Activated B cell treated with CpG ODN at 0.5 μM for 24 hours (primary cell): ENCODE measurements around the gene PRPH2. TPM values are rescaled to one million over a fixed set of nuclear protein-coding genes. Genes with fewer than 3 reads are reported as not detected.
"Not testable (repeated sequence)": the region's sequence is repeated elsewhere in the genome, so short reads cannot be mapped to it uniquely, and the experiment has no call there.

ENCODE experiments used
- ATAC-seq: fragments of 200-7000 bp; cut with Tn5 transposase; one replicate; pipeline ENCODE4 v1.10.0; 2021; ENCODE audit warnings: low read depth, mild to moderate bottlenecking, moderate library complexity
- CTCF ChIA-PET: fragments of 350-600 bp; sonication (Branson Sonifier 250); formaldehyde crosslinking; loops from one replicate; lab custom pipeline; 2021; ENCODE audit warnings: antibody characterized with exemption; lab: Charles Lee
- POLR2A ChIA-PET: fragments of 350-600 bp; sonication (Branson Sonifier 250); formaldehyde crosslinking; loops from one replicate; lab custom pipeline; 2021; ENCODE audit warnings: antibody characterized with exemption; lab: Charles Lee
- DNase-seq: peaks from one replicate; pipeline ENCODE4 v3.0.0; 2022
- H3K27ac Mint-ChIP-seq: one replicate; pipeline ENCODE4 v1.8.0; 2020; ENCODE audit warnings: mixed read lengths
- H3K27me3 Mint-ChIP-seq: one replicate; pipeline ENCODE4 v1.8.0; 2021; ENCODE audit warnings: mixed read lengths
- H3K36me3 Mint-ChIP-seq: one replicate; pipeline ENCODE4 v1.8.0; 2021; ENCODE audit warnings: low read depth, mixed read lengths
- H3K4me1 Mint-ChIP-seq: one replicate; pipeline ENCODE4 v1.8.0; 2021; ENCODE audit warnings: mixed read lengths
- H3K4me3 Mint-ChIP-seq: one replicate; pipeline ENCODE4 v1.8.0; 2020; ENCODE audit warnings: mild to moderate bottlenecking, mixed read lengths
- H3K9me3 Mint-ChIP-seq: one replicate; pipeline ENCODE4 v1.8.0; 2020; ENCODE audit warnings: mixed read lengths
- CTCF ChIP-seq: fragments of 200-600 bp; IDR thresholded peaks from one replicate; pipeline ENCODE4 v1.8.0; 2022; ENCODE audit warnings: antibody characterized with exemption, mild to moderate bottlenecking
- intact Hi-C: fragments of 100-400 bp; cut with micrococcal nuclease; formaldehyde crosslinking; loops from one replicate; pipeline ENCODE4 v1.15.1; 2024
- total RNA-seq: library from RNA; stranded (reverse); gene quantifications from 2 replicates; pipeline ENCODE4 v1.2.3, GENCODE V29; 2022

The PRPH2 gene
- total RNA-seq, 1 donor from 2014 or later, result not detected

- peak overlapping the region; percentile 21 for H3K4me3 Mint-ChIP-seq
- peaks cover 10% of the 10 kb centered on the region for H3K36me3 Mint-ChIP-seq
- intact Hi-C loops, result loop anchor here (10.0 kb wide), 1 partner anchor 1668 kb away; the partner anchor contains the start of genes NFYA and OARD1
- peaks cover 20% of the 10 kb centered on the region for H3K4me1 Mint-ChIP-seq
- TF ChIP-seq CTCF, result no peak
- CTCF ChIA-PET, result interaction anchor here (0.6 kb wide), 1 partner anchor 480 kb away, joined by 3 read pairs; no protein-coding TSS in a partner anchor
- ATAC-seq (no peak), DNase-seq (no peak)
- no peak overlapping the region for H3K27ac Mint-ChIP-seq
- H3K27me3 Mint-ChIP-seq, result peaks cover 4% of the 10 kb centered on the region
- POLR2A ChIA-PET, result interaction anchor here (0.7 to 11.3 kb wide), 2 partner anchors 35 to 242 kb away, joined by 3 to 1220 read pairs; partner anchors contain the start of gene BICRAL
- no peaks in the 10 kb centered on the region for H3K9me3 Mint-ChIP-seq
Observed at GRCh38 chr6:42742116-42742894, 19.9 kb upstream of the PRPH2 start.

- H3K9me3 Mint-ChIP-seq, result no peaks in the 10 kb centered on the region
- no peak overlapping the region for H3K4me3 Mint-ChIP-seq
- ChIA-PET CTCF (no interaction called here), POLR2A (interaction anchor here (0.7 to 11.3 kb wide), 4 partner anchors 37 to 476 kb away, joined by 4 to 1220 read pairs (median 8); partner anchors contain the start of gene BICRAL)
- intact Hi-C loops, result loop anchor here (10.0 kb wide), 1 partner anchor 1666 kb away; the partner anchor contains the start of genes NFYA and OARD1
- H3K27me3 Mint-ChIP-seq, result peaks cover 4% of the 10 kb centered on the region
- ATAC-seq (no peak), DNase-seq (no peak)
- H3K4me1 Mint-ChIP-seq, result peaks cover 15% of the 10 kb centered on the region
- H3K27ac Mint-ChIP-seq, result no peak overlapping the region
- H3K36me3 Mint-ChIP-seq, result peaks cover 4% of the 10 kb centered on the region
- TF ChIP-seq CTCF, result no peak
Observed at GRCh38 chr6:42740725-42741124, 18.3 kb upstream of the PRPH2 start.

- no peaks in the 10 kb centered on the region for H3K9me3 Mint-ChIP-seq
- H3K36me3 Mint-ChIP-seq, result no peaks in the 10 kb centered on the region
- H3K27ac Mint-ChIP-seq, result no peak overlapping the region
- ChIA-PET CTCF (no interaction called here), POLR2A (interaction anchor here (2.0 kb wide), 1 partner anchor 11 kb away, joined by 10 read pairs; the partner anchor contains the start of gene TBCC)
- H3K4me3 Mint-ChIP-seq, result no peak overlapping the region
- no peak for DNase-seq
- intact Hi-C loops, result no loop called here
- ATAC-seq, result no peak
- H3K27me3 Mint-ChIP-seq, result peaks cover 4% of the 10 kb centered on the region
- H3K4me1 Mint-ChIP-seq, result peaks cover 3% of the 10 kb centered on the region
- no peak for TF ChIP-seq CTCF
Observed at GRCh38 chr6:42735976-42736375, 13.6 kb upstream of the PRPH2 start.

- POLR2A ChIA-PET, result interaction anchor here (0.5 to 0.7 kb wide), 3 partner anchors 15 to 55 kb away, joined by 3 read pairs; no protein-coding TSS in a partner anchor
- DNase-seq, H3K27ac Mint-ChIP-seq, CTCF ChIA-PET, H3K4me1 Mint-ChIP-seq, H3K36me3 Mint-ChIP-seq, H3K27me3 Mint-ChIP-seq, intact Hi-C loops, H3K9me3 Mint-ChIP-seq, H3K4me3 Mint-ChIP-seq, ATAC-seq: not testable (repeated sequence)
Observed at GRCh38 chr6:42733867-42734481, 11.6 kb upstream of the PRPH2 start.

GRCh38 chr6:42729731-42730130 lies 7.3 kb upstream of the PRPH2 start:
- H3K4me1 Mint-ChIP-seq, result peaks cover 19% of the 10 kb centered on the region
- no peak overlapping the region for H3K4me3 Mint-ChIP-seq
- H3K27me3 Mint-ChIP-seq, result no peaks in the 10 kb centered on the region
- H3K27ac Mint-ChIP-seq, result no peak overlapping the region
- no peak for ATAC-seq
- TF ChIP-seq CTCF, result no peak
- ChIA-PET POLR2A (interaction anchor here (0.6 to 5.6 kb wide), 8 partner anchors 16 to 449 kb away, joined by 3 to 109 read pairs (median 6); partner anchors contain the start of genes BICRAL, RPL7L1 and TBCC), CTCF (interaction anchor here (2.0 kb wide), 1 partner anchor 68 kb away, joined by 11 read pairs; no protein-coding TSS in a partner anchor)
- intact Hi-C loops, result loop anchor here (5.0 kb wide), 2 partner anchors 37 to 283 kb away; partner anchors contain the start of genes KLHDC3 and MEA1
- H3K9me3 Mint-ChIP-seq, result no peaks in the 10 kb centered on the region
- no peak for DNase-seq
- peaks cover 2% of the 10 kb centered on the region for H3K36me3 Mint-ChIP-seq
